SK-N-SH (cell line): ENCODE measurements around the gene NDRG2.

ENCODE experiments used
- CTCF ChIP-seq: fragments of 200-600 bp; sonication (generic); IDR thresholded peaks from 2 replicates; pipeline ENCODE4 v1.6.1; 2017; ENCODE audit warnings: antibody characterized with exemption, mild to moderate bottlenecking, moderate library complexity
- EP300 ChIP-seq, 2 experiments: IDR thresholded peaks; 2 replicates each; pipeline versions ENCODE4 v1.4.0 to v1.6.1; 2012; ENCODE audit warnings: borderline replicate concordance in 1 of 2, low read depth in 1 of 2, low read length in 1 of 2
- FOSL2 ChIP-seq: IDR thresholded peaks from 2 replicates; pipeline ENCODE4 v1.4.0; 2012; ENCODE audit warnings: low read depth, mild to moderate bottlenecking, moderate library complexity, borderline replicate concordance
- POLR2AphosphoS5 ChIP-seq: IDR thresholded peaks from 2 replicates; pipeline ENCODE4 v1.6.1; 2012; ENCODE audit warnings: low read depth, low read length
- RCOR1 ChIP-seq: fragments of 150-350 bp; IDR thresholded peaks from 2 replicates; pipeline ENCODE4 v1.6.1; 2017; ENCODE audit warnings: antibody characterized with exemption, low read length
- REST ChIP-seq: IDR thresholded peaks from 2 replicates; pipeline ENCODE4 v1.6.1; 2012; ENCODE audit warnings: mild to moderate bottlenecking, low read depth, low read length, moderate library complexity

GRCh38 chr14:21022686-21023085, 2.2 kb downstream of the NDRG2 start:
- no peak for TF ChIP-seq FOSL2
- TF ChIP-seq CTCF = no peak
- no peak for TF ChIP-seq EP300 (IDR thresholded peaks at IDR 0.05; ENCODE audit: borderline replicate concordance in 1 of 2, low read depth in 1 of 2, low read length in 1 of 2)
- TF ChIP-seq POLR2AphosphoS5 = no peak
- no peak for TF ChIP-seq REST
- no peak for TF ChIP-seq RCOR1
